Smooth muscle cell (in vitro differentiated cells): Measurements from ENCODE around the gene BST2. TPM values are rescaled to one million over a fixed set of nuclear protein-coding genes. Genes with fewer than 3 reads are reported as not detected.

ENCODE experiments used
- DNase-seq: peaks from one replicate; lab custom pipeline; 2025; ENCODE audit not compliant: unreplicated experiment; lab: John Stamatoyannopoulos, UW
- H2AFZ ChIP-seq: fragments of 200-600 bp; sonication (generic); 2 replicates; pipeline ENCODE4 v1.6.0; 2016; ENCODE audit warnings: antibody characterized with exemption, low read depth, mild to moderate bottlenecking
- H3F3A ChIP-seq: fragments of 200-600 bp; sonication (generic); 2 replicates; pipeline ENCODE4 v1.6.0; 2017; ENCODE audit warnings: antibody characterized with exemption, low read depth
- H3K27ac ChIP-seq: fragments of 200-600 bp; sonication (generic); 2 replicates; pipeline ENCODE4 v1.5.1; 2016; ENCODE audit warnings: low read depth, mild to moderate bottlenecking
- H3K27me3 ChIP-seq: fragments of 200-600 bp; sonication (generic); 2 replicates; pipeline ENCODE4 v1.6.1; 2016; ENCODE audit warnings: low read depth, mild to moderate bottlenecking
- H3K36me3 ChIP-seq: fragments of 200-600 bp; sonication (generic); 2 replicates; pipeline ENCODE4 v1.5.1; 2016; ENCODE audit warnings: low read depth
- H3K4me1 ChIP-seq: fragments of 200-600 bp; sonication (generic); 2 replicates; pipeline ENCODE4 v1.5.1; 2016; ENCODE audit warnings: low read depth
- H3K4me2 ChIP-seq: fragments of 200-600 bp; sonication (generic); 2 replicates; pipeline ENCODE4 v1.6.0; 2016; ENCODE audit warnings: mild to moderate bottlenecking
- H3K4me3 ChIP-seq: fragments of 200-600 bp; sonication (generic); 2 replicates; pipeline ENCODE4 v1.5.1; 2016; ENCODE audit warnings: mild to moderate bottlenecking
- H3K79me2 ChIP-seq: fragments of 200-600 bp; sonication (generic); 2 replicates; pipeline ENCODE4 v1.6.0; 2016; ENCODE audit warnings: low read depth, mild to moderate bottlenecking
- H3K9ac ChIP-seq: fragments of 200-600 bp; sonication (generic); 2 replicates; pipeline ENCODE4 v1.6.0; 2016; ENCODE audit warnings: low read depth
- H3K9me3 ChIP-seq: fragments of 200-600 bp; sonication (generic); replicated peaks from 2 replicates; pipeline ENCODE4 v1.5.1; 2016; ENCODE audit warnings: low read depth
- H4K20me1 ChIP-seq: fragments of 200-600 bp; sonication (generic); 2 replicates; pipeline ENCODE4 v1.6.0; 2016; ENCODE audit warnings: low read depth
- CTCF ChIP-seq: fragments of 200-600 bp; sonication (generic); IDR thresholded peaks from 2 replicates; pipeline ENCODE4 v1.5.1; 2017; ENCODE audit warnings: borderline replicate concordance, mild to moderate bottlenecking, antibody characterized with exemption; ENCODE audit not compliant: insufficient read depth, poor library complexity, severe bottlenecking
- WGBS: methylation state at CpG from one replicate; pipeline ENCODE4 v1.1.7; 2016; ENCODE audit warnings: low lambda C conversion rate; 5-methylcytosine and 5-hydroxymethylcytosine counted together
- polyA plus RNA-seq: library from polyadenylated mRNA; unstranded; fragments of >200 nt; fragmentation: Nextera tagmentation; extraction: Ambion mirVana; gene quantifications from 2 replicates; pipeline ENCODE4 v1.2.1, GENCODE V29; 2016
- total RNA-seq: library from RNA; depleted of rRNA; stranded (reverse); fragments of >200 nt; gene quantifications from 2 replicates; pipeline ENCODE4 v1.2.3, GENCODE V29; 2014

Gene BST2
- total and polyA plus RNA-seq, 2 experiments from 2014 or later = 3.7 to 14.4 TPM

DNA sequence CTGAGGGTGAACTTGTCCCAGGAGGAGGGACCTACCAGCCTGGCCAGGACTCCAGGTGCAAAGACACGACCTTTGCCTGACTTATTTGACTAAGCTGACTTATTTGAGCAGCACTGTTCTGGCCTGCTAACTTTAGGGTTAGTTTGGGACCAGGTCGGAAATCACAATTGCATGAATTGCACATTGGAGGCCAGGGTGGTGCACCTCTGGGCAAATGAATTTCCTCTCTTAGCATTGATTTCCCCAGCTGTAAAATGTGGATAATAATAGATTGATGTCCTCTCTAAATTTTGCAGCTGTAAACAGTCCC lies 1.4 kb upstream of the BST2 start:
- Histone ChIP-seq H3F3A (no peaks in the 10 kb centered on the region), H3K4me2 (no peak overlapping the region), H3K4me1 (peaks cover 15% of the 10 kb centered on the region), H3K9ac (no peak overlapping the region), H3K27ac (no peak overlapping the region), H4K20me1 (no peaks in the 10 kb centered on the region), H3K27me3 (no peaks in the 10 kb centered on the region), H3K9me3 (no peaks in the 10 kb centered on the region), H3K4me3 (no peak overlapping the region), H2AFZ (no peak overlapping the region), H3K36me3 (no peaks in the 10 kb centered on the region), H3K79me2 (no peaks in the 10 kb centered on the region)
- no peak for DNase-seq
- 77% methylated on average over 2 of the region's 2 CpGs for WGBS
- TF ChIP-seq CTCF = no peak

- Histone ChIP-seq H3K9ac (no peak overlapping the region), H3K9me3 (no peaks in the 10 kb centered on the region), H3K4me1 (peaks cover 15% of the 10 kb centered on the region), H3K27ac (no peak overlapping the region), H2AFZ (no peak overlapping the region), H3K27me3 (no peaks in the 10 kb centered on the region), H3K79me2 (no peaks in the 10 kb centered on the region), H3K36me3 (no peaks in the 10 kb centered on the region), H3F3A (no peaks in the 10 kb centered on the region), H4K20me1 (no peaks in the 10 kb centered on the region), H3K4me3 (no peak overlapping the region), H3K4me2 (no peak overlapping the region)
- TF ChIP-seq CTCF = no peak
- DNase-seq = no peak
- WGBS = 69% methylated on average over 10 of the region's 10 CpGs
Observed at GRCh38 chr19:17406046-17406886, 836 bp upstream of the BST2 start.

GRCh38 chr19:17404621-17405249 lies 695 bp downstream of the BST2 start:
- no peaks in the 10 kb centered on the region for H3K36me3 ChIP-seq
- no peak overlapping the region for H3K4me3 ChIP-seq
- H3K9ac ChIP-seq = no peak overlapping the region
- H3K4me1 ChIP-seq = peaks cover 15% of the 10 kb centered on the region
- no peaks in the 10 kb centered on the region for H3K9me3 ChIP-seq
- H3K27ac ChIP-seq = no peak overlapping the region
- WGBS = 96% methylated on average over 7 of the region's 7 CpGs
- no peaks in the 10 kb centered on the region for H4K20me1 ChIP-seq
- H3K27me3 ChIP-seq = no peaks in the 10 kb centered on the region
- H2AFZ ChIP-seq = no peak overlapping the region
- no peak for DNase-seq
- no peak overlapping the region for H3K4me2 ChIP-seq
- H3K79me2 ChIP-seq = no peaks in the 10 kb centered on the region
- no peak for TF ChIP-seq CTCF
- no peaks in the 10 kb centered on the region for H3F3A ChIP-seq
